SU-DHL-6 (cell line): Measurements from ENCODE around the gene TNIP1.

Experiments
- EZH2phosphoT487 ChIP-seq: fragments of 200-600 bp; sonication (generic), shearing (Covaris generic); conservative IDR thresholded peaks from 2 replicates; pipeline ENCODE4 v1.6.1; 2018; ENCODE audit warnings: mild to moderate bottlenecking, antibody characterized with exemption, low read length, moderate library complexity, mixed read lengths
- TF ChIP-seq, protein P1 (sequence below): fragments of 200-600 bp; sonication (generic); IDR thresholded peaks from one replicate; pipeline ENCODE4 v1.5.1; 2017; ENCODE audit warnings: antibody characterized with exemption, mild to moderate bottlenecking, low read length, moderate library complexity; ENCODE audit not compliant: insufficient read depth, poor library complexity, severe bottlenecking

DNA sequence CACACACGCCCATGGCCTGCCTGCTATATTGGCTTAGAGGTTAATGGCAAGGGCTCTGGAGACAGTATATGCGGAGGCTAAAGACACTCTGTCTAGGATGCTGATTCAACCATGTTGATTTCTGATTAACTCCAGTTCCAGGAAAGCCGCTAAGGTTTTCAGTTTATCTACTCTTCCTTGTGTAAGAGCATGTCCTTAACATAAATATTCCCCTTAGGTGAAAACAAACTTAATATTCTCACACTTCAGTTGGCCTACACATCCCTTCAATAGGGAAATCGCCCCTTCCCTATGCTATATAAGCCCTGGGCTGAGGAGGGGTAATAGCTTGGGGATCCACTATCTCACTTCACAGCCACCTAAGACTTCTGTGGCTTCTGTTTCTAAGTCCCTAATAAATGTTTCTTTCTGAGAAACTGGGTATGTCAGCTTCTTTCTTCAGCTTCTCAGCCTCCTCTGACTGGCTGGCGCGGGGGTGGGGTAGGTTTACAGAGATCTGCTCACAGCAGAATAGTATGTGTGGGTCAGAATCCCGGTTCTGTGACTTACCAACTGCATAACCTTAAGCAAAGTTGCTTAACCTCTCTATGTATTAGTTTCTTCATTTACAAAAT, 64.8 kb downstream of the TNIP1 start:
- TF ChIP-seq, protein P1, sequence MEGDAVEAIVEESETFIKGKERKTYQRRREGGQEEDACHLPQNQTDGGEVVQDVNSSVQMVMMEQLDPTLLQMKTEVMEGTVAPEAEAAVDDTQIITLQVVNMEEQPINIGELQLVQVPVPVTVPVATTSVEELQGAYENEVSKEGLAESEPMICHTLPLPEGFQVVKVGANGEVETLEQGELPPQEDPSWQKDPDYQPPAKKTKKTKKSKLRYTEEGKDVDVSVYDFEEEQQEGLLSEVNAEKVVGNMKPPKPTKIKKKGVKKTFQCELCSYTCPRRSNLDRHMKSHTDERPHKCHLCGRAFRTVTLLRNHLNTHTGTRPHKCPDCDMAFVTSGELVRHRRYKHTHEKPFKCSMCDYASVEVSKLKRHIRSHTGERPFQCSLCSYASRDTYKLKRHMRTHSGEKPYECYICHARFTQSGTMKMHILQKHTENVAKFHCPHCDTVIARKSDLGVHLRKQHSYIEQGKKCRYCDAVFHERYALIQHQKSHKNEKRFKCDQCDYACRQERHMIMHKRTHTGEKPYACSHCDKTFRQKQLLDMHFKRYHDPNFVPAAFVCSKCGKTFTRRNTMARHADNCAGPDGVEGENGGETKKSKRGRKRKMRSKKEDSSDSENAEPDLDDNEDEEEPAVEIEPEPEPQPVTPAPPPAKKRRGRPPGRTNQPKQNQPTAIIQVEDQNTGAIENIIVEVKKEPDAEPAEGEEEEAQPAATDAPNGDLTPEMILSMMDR = no peak
- no peak for TF ChIP-seq EZH2phosphoT487
